Upper lobe of right lung (tissue), 1 donor: ENCODE data around the gene DPYSL3. TPM values are rescaled to one million over a fixed set of nuclear protein-coding genes. Genes with fewer than 3 reads are reported as not detected.

Source experiments
- ATAC-seq: fragments of 200-7000 bp; cut with Tn5 transposase; one replicate; pipeline ENCODE4 v1.9.1; 2020; ENCODE audit warnings: mild to moderate bottlenecking, moderate library complexity
- DNase-seq: peaks from one replicate; pipeline ENCODE4 v3.0.0-alpha.2; 2020
- H3K27ac ChIP-seq: fragments of 200-600 bp; one replicate; pipeline ENCODE4 v1.8.0; 2022
- H3K27me3 ChIP-seq: fragments of 200-600 bp; one replicate; pipeline ENCODE4 v1.8.0; 2022; ENCODE audit warnings: mild to moderate bottlenecking
- H3K36me3 ChIP-seq: fragments of 200-600 bp; one replicate; pipeline ENCODE4 v1.8.0; 2022
- H3K4me1 ChIP-seq: fragments of 200-600 bp; one replicate; pipeline ENCODE4 v1.8.0; 2022
- H3K4me3 ChIP-seq: fragments of 200-600 bp; one replicate; pipeline ENCODE4 v1.8.0; 2022; ENCODE audit warnings: mild to moderate bottlenecking
- H3K9me3 ChIP-seq: fragments of 200-600 bp; one replicate; pipeline ENCODE4 v1.8.0; 2022
- CTCF ChIP-seq: fragments of 200-600 bp; IDR thresholded peaks from one replicate; pipeline ENCODE4 v1.8.0; 2022; ENCODE audit warnings: antibody characterized with exemption
- intact Hi-C: fragments of 100-400 bp; cut with DNase I; formaldehyde crosslinking; loops from one replicate; pipeline ENCODE4 v1.11.0; 2022
- total RNA-seq: library from RNA; stranded (reverse); fragmentation: NEBNext Ultra II Directional; extraction: Animal tissue kit (Norgen Biotek cat#: 25700); gene quantifications from one replicate; pipeline ENCODE4 v1.2.1, GENCODE V29; 2021
- donor health status: DM: no; HTN: yes; CAD: no; lungs with severe emphysema.

DPYSL3 gene
- total RNA-seq, 1 donor from 2014 or later: 52.8 TPM

GRCh38 chr5:147441191-147441695 lies 68.6 kb downstream of the DPYSL3 start:
- no peaks in the 10 kb centered on the region for H3K9me3 ChIP-seq
- no peak overlapping the region for H3K27ac ChIP-seq
- ATAC-seq (no peak), DNase-seq (no peak)
- no peak overlapping the region for H3K4me3 ChIP-seq
- no peak for TF ChIP-seq CTCF
- H3K36me3 ChIP-seq: no peaks in the 10 kb centered on the region
- peaks cover 7% of the 10 kb centered on the region for H3K4me1 ChIP-seq
- H3K27me3 ChIP-seq: no peaks in the 10 kb centered on the region
- intact Hi-C loops: no loop called here

GRCh38 chr5:147439254-147439653 lies 70.6 kb downstream of the DPYSL3 start:
- no peak for TF ChIP-seq CTCF
- peaks cover 12% of the 10 kb centered on the region for H3K4me1 ChIP-seq
- H3K4me3 ChIP-seq: no peak overlapping the region
- H3K9me3 ChIP-seq: no peaks in the 10 kb centered on the region
- DNase-seq: no peak
- ATAC-seq: no peak
- no peak overlapping the region for H3K27ac ChIP-seq
- H3K27me3 ChIP-seq: no peaks in the 10 kb centered on the region
- no peaks in the 10 kb centered on the region for H3K36me3 ChIP-seq
- intact Hi-C loops: no loop called here

- H3K9me3 ChIP-seq: no peaks in the 10 kb centered on the region
- H3K27ac ChIP-seq: no peak overlapping the region
- no peak for TF ChIP-seq CTCF
- ATAC-seq (peak; percentile 76), DNase-seq (no peak)
- no peaks in the 10 kb centered on the region for H3K27me3 ChIP-seq
- H3K36me3 ChIP-seq: no peaks in the 10 kb centered on the region
- intact Hi-C loops: no loop called here
- H3K4me3 ChIP-seq: no peak overlapping the region
- peaks cover 12% of the 10 kb centered on the region for H3K4me1 ChIP-seq
These were observed 72.7 kb downstream of the DPYSL3 start for GRCh38 chr5:147437161-147437596.

GRCh38 chr5:147436596-147436995 lies 73.3 kb downstream of the DPYSL3 start:
- no peaks in the 10 kb centered on the region for H3K36me3 ChIP-seq
- no peak for ATAC-seq
- no peak for DNase-seq
- TF ChIP-seq CTCF: no peak
- H3K9me3 ChIP-seq: no peaks in the 10 kb centered on the region
- peaks cover 18% of the 10 kb centered on the region for H3K4me1 ChIP-seq
- intact Hi-C loops: no loop called here
- no peaks in the 10 kb centered on the region for H3K27me3 ChIP-seq
- H3K4me3 ChIP-seq: no peak overlapping the region
- no peak overlapping the region for H3K27ac ChIP-seq

- Histone ChIP-seq H3K9me3 (no peaks in the 10 kb centered on the region), H3K36me3 (no peaks in the 10 kb centered on the region), H3K4me1 (peaks cover 20% of the 10 kb centered on the region), H3K4me3 (no peak overlapping the region), H3K27me3 (no peaks in the 10 kb centered on the region), H3K27ac (no peak overlapping the region)
- TF ChIP-seq CTCF: no peak
- DNase-seq (no peak), ATAC-seq (no peak)
- intact Hi-C loops: no loop called here
These were observed 75.8 kb downstream of the DPYSL3 start for GRCh38 chr5:147434049-147434448.

GRCh38 chr5:147432323-147432722 lies 77.5 kb downstream of the DPYSL3 start:
- Histone ChIP-seq H3K27ac (no peak overlapping the region), H3K4me1 (peaks cover 35% of the 10 kb centered on the region), H3K9me3 (no peaks in the 10 kb centered on the region), H3K4me3 (no peak overlapping the region), H3K27me3 (no peaks in the 10 kb centered on the region), H3K36me3 (no peaks in the 10 kb centered on the region)
- DNase-seq (no peak), ATAC-seq (no peak)
- intact Hi-C loops: no loop called here
- TF ChIP-seq CTCF: no peak
